Measurements from ENCODE around the gene RBM20.

DNA sequence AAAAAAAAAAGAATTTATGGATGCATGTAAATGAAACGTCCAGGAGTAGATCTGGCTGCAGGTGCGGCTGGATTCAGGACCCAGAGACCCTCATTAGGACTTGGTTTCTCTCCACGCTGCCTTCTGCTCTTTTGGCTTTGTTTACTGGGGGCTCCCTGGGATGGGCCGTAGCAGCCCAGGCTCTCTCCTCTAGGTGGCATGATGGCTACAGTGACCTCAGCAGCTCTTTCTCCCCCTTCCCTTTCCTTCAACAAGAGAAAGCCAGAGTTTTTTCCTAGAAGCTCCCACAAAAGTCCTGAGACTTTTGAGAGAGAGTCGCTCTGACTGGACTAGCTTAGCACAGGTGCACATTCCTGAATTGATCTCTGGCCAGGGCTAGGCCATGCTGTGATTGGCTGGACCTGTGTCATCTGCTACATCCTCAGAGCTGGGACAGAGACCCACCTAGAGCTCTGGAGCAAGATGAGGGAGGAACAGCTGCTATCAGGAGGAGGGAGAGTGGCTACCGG is 159.7 kb downstream of the RBM20 start:
- TF ChIP-seq, protein P1, sequence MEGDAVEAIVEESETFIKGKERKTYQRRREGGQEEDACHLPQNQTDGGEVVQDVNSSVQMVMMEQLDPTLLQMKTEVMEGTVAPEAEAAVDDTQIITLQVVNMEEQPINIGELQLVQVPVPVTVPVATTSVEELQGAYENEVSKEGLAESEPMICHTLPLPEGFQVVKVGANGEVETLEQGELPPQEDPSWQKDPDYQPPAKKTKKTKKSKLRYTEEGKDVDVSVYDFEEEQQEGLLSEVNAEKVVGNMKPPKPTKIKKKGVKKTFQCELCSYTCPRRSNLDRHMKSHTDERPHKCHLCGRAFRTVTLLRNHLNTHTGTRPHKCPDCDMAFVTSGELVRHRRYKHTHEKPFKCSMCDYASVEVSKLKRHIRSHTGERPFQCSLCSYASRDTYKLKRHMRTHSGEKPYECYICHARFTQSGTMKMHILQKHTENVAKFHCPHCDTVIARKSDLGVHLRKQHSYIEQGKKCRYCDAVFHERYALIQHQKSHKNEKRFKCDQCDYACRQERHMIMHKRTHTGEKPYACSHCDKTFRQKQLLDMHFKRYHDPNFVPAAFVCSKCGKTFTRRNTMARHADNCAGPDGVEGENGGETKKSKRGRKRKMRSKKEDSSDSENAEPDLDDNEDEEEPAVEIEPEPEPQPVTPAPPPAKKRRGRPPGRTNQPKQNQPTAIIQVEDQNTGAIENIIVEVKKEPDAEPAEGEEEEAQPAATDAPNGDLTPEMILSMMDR (IDR thresholded peaks at IDR 0.05; ENCODE audit: insufficient read depth, low read length), result peak; percentile 44
- TF ChIP-seq, protein P2, sequence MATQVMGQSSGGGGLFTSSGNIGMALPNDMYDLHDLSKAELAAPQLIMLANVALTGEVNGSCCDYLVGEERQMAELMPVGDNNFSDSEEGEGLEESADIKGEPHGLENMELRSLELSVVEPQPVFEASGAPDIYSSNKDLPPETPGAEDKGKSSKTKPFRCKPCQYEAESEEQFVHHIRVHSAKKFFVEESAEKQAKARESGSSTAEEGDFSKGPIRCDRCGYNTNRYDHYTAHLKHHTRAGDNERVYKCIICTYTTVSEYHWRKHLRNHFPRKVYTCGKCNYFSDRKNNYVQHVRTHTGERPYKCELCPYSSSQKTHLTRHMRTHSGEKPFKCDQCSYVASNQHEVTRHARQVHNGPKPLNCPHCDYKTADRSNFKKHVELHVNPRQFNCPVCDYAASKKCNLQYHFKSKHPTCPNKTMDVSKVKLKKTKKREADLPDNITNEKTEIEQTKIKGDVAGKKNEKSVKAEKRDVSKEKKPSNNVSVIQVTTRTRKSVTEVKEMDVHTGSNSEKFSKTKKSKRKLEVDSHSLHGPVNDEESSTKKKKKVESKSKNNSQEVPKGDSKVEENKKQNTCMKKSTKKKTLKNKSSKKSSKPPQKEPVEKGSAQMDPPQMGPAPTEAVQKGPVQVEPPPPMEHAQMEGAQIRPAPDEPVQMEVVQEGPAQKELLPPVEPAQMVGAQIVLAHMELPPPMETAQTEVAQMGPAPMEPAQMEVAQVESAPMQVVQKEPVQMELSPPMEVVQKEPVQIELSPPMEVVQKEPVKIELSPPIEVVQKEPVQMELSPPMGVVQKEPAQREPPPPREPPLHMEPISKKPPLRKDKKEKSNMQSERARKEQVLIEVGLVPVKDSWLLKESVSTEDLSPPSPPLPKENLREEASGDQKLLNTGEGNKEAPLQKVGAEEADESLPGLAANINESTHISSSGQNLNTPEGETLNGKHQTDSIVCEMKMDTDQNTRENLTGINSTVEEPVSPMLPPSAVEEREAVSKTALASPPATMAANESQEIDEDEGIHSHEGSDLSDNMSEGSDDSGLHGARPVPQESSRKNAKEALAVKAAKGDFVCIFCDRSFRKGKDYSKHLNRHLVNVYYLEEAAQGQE (IDR thresholded peaks at IDR 0.05; ENCODE audit: insufficient replicate concordance, low read depth), result no peak
- TF ChIP-seq SPI1 (IDR thresholded peaks at IDR 0.05; ENCODE audit: borderline replicate concordance, low read depth) (no peak), POLR2AphosphoS5 (IDR thresholded peaks at IDR 0.05; ENCODE audit: low read depth) (no peak), GABPA (IDR thresholded peaks at IDR 0.05; ENCODE audit: low read depth) (no peak)
